ENCODE measurements around the gene PHF3.

Gene PHF3

GRCh38 chr6:63635588-63636517 lies at the start of gene PHF3:
PHF3 (plus strand) TSS chr6:63635802; CDS start chr6:63646552, 10,750 bp downstream.
- Histone ChIP-seq H3K4me3 (peak within 1 kb of the TSS; percentile 86), H3K27me3 (ENCODE audit: low read depth) (no peaks in the 10 kb centered on the region), H3K4me1 (peaks cover 22% of the 10 kb centered on the region), H3K36me3 (replicated peaks) (no peaks in the 10 kb centered on the region; the same call in 1 of the 2 replicates), H3K9me3 (no peaks in the 10 kb centered on the region)
- in situ Hi-C loops (cut with MboI; ENCODE audit: low sequenced_read_pairs) = no loop called here
- peak; percentile 85 to 92 for DNase-seq (ENCODE audit: low spot score in 2 of 2)

- Histone ChIP-seq H3K27me3 (ENCODE audit: low read depth) (no peaks in the 10 kb centered on the region), H3K9me3 (no peaks in the 10 kb centered on the region), H3K4me1 (peaks cover 13% of the 10 kb centered on the region), H3K36me3 (replicated peaks) (no peaks in the 10 kb centered on the region), H3K4me3 (no peak overlapping the region)
- in situ Hi-C loops (cut with MboI; ENCODE audit: low sequenced_read_pairs) = loop anchor here (10.0 kb wide), 1 partner anchor 55 kb away; no protein-coding TSS in a partner anchor
- peak; percentile 41 to 48 for DNase-seq (ENCODE audit: low spot score in 2 of 2)
These were observed 45.6 kb upstream of the PHF3 start for GRCh38 chr6:63589952-63590411.

GRCh38 chr6:63592886-63593285 lies 42.7 kb upstream of the PHF3 start:
- H3K27me3 ChIP-seq (ENCODE audit: low read depth) = no peaks in the 10 kb centered on the region
- no peaks in the 10 kb centered on the region for H3K9me3 ChIP-seq
- in situ Hi-C loops (cut with MboI; ENCODE audit: low sequenced_read_pairs) = loop anchor here (10.0 kb wide), 1 partner anchor 52 kb away; no protein-coding TSS in a partner anchor
- peaks cover 18% of the 10 kb centered on the region for H3K4me1 ChIP-seq
- no peaks in the 10 kb centered on the region for H3K36me3 ChIP-seq (replicated peaks)
- no peak overlapping the region for H3K4me3 ChIP-seq
- DNase-seq (ENCODE audit: low spot score in 2 of 2) = no peak

GRCh38 chr6:63597141-63598048 lies 38.2 kb upstream of the PHF3 start:
- in situ Hi-C loops (cut with MboI; ENCODE audit: low sequenced_read_pairs) = loop anchor here (10.0 kb wide), 1 partner anchor 47 kb away; no protein-coding TSS in a partner anchor
- DNase-seq (ENCODE audit: low spot score in 2 of 2) = no peak
- Histone ChIP-seq H3K4me3 (peak overlapping the region; percentile 31), H3K36me3 (replicated peaks) (no peaks in the 10 kb centered on the region), H3K9me3 (no peaks in the 10 kb centered on the region), H3K4me1 (peaks cover 7% of the 10 kb centered on the region), H3K27me3 (ENCODE audit: low read depth) (no peaks in the 10 kb centered on the region)

- in situ Hi-C loops (cut with MboI; ENCODE audit: low sequenced_read_pairs) = loop anchor here (10.0 kb wide), 1 partner anchor 46 kb away; no protein-coding TSS in a partner anchor
- H3K9me3 ChIP-seq = no peaks in the 10 kb centered on the region
- H3K4me1 ChIP-seq = peaks cover 7% of the 10 kb centered on the region
- peak overlapping the region; percentile 31 for H3K4me3 ChIP-seq
- H3K36me3 ChIP-seq (replicated peaks) = no peaks in the 10 kb centered on the region
- peak; percentile 75 to 82 for DNase-seq (ENCODE audit: low spot score in 2 of 2)
- H3K27me3 ChIP-seq (ENCODE audit: low read depth) = no peaks in the 10 kb centered on the region
These were observed 37.3 kb upstream of the PHF3 start for GRCh38 chr6:63598049-63599036.

GRCh38 chr6:63599243-63599642 lies 36.4 kb upstream of the PHF3 start:
- Histone ChIP-seq H3K9me3 (no peaks in the 10 kb centered on the region), H3K36me3 (replicated peaks) (no peaks in the 10 kb centered on the region), H3K4me3 (no peak overlapping the region), H3K4me1 (peaks cover 7% of the 10 kb centered on the region), H3K27me3 (ENCODE audit: low read depth) (no peaks in the 10 kb centered on the region)
- DNase-seq (ENCODE audit: low spot score in 2 of 2) = no peak
- in situ Hi-C loops (cut with MboI; ENCODE audit: low sequenced_read_pairs) = loop anchor here (10.0 kb wide), 1 partner anchor 46 kb away; no protein-coding TSS in a partner anchor

GRCh38 chr6:63600136-63600535 lies 35.5 kb upstream of the PHF3 start:
- no peak overlapping the region for H3K4me3 ChIP-seq
- in situ Hi-C loops (cut with MboI; ENCODE audit: low sequenced_read_pairs) = no loop called here
- no peaks in the 10 kb centered on the region for H3K36me3 ChIP-seq (replicated peaks)
- H3K4me1 ChIP-seq = peaks cover 7% of the 10 kb centered on the region
- H3K9me3 ChIP-seq = no peaks in the 10 kb centered on the region
- DNase-seq (ENCODE audit: low spot score in 2 of 2) = no peak
- no peaks in the 10 kb centered on the region for H3K27me3 ChIP-seq (ENCODE audit: low read depth)

- DNase-seq (ENCODE audit: low spot score in 2 of 2) = no peak
- H3K9me3 ChIP-seq = no peaks in the 10 kb centered on the region
- in situ Hi-C loops (cut with MboI; ENCODE audit: low sequenced_read_pairs) = no loop called here
These were observed 26.4 kb upstream of the PHF3 start for GRCh38 chr6:63609231-63609630.

GRCh38 chr6:63610944-63611343 lies 24.7 kb upstream of the PHF3 start:
- in situ Hi-C loops (cut with MboI; ENCODE audit: low sequenced_read_pairs) = no loop called here
- Histone ChIP-seq H3K4me1 (no peaks in the 10 kb centered on the region), H3K4me3 (no peak overlapping the region), H3K9me3 (no peaks in the 10 kb centered on the region), H3K27me3 (ENCODE audit: low read depth) (no peaks in the 10 kb centered on the region), H3K36me3 (replicated peaks) (no peaks in the 10 kb centered on the region)
- DNase-seq (ENCODE audit: low spot score in 2 of 2) = no peak

More at GRCh38 chr6:63609231-63609630, 26.4 kb upstream of the PHF3 start:
- H3K36me3 ChIP-seq (replicated peaks) = no peaks in the 10 kb centered on the region
- no peak overlapping the region for H3K4me3 ChIP-seq
- H3K27me3 ChIP-seq (ENCODE audit: low read depth) = no peaks in the 10 kb centered on the region
- H3K4me1 ChIP-seq = no peaks in the 10 kb centered on the region

GRCh38 chr6:63611560-63611959 lies 24.0 kb upstream of the PHF3 start:
- H3K4me1 ChIP-seq = no peaks in the 10 kb centered on the region
- no peaks in the 10 kb centered on the region for H3K36me3 ChIP-seq (replicated peaks)
- no peaks in the 10 kb centered on the region for H3K27me3 ChIP-seq (ENCODE audit: low read depth)
- H3K9me3 ChIP-seq = no peaks in the 10 kb centered on the region
- no peak for DNase-seq (ENCODE audit: low spot score in 2 of 2)
- in situ Hi-C loops (cut with MboI; ENCODE audit: low sequenced_read_pairs) = no loop called here
- H3K4me3 ChIP-seq = no peak overlapping the region

- in situ Hi-C loops (cut with MboI; ENCODE audit: low sequenced_read_pairs) = no loop called here
- no peak for DNase-seq (ENCODE audit: low spot score in 2 of 2)
- no peaks in the 10 kb centered on the region for H3K9me3 ChIP-seq
- no peaks in the 10 kb centered on the region for H3K36me3 ChIP-seq (replicated peaks)
- H3K27me3 ChIP-seq (ENCODE audit: low read depth) = no peaks in the 10 kb centered on the region
- peaks cover 3% of the 10 kb centered on the region; the same call in 1 of the 2 replicates for H3K4me1 ChIP-seq
- no peak overlapping the region for H3K4me3 ChIP-seq
These were observed 20.0 kb upstream of the PHF3 start for GRCh38 chr6:63615590-63615989.

GRCh38 chr6:63624091-63624490 lies 11.5 kb upstream of the PHF3 start:
- Histone ChIP-seq H3K9me3 (no peaks in the 10 kb centered on the region), H3K27me3 (ENCODE audit: low read depth) (0 out of 2 replicates have a peak, but pooled peaks cover 3% of the 10 kb centered on the region), H3K4me1 (peaks cover 3% of the 10 kb centered on the region; the same call in 1 of the 2 replicates), H3K36me3 (replicated peaks) (no peaks in the 10 kb centered on the region), H3K4me3 (no peak overlapping the region)
- in situ Hi-C loops (cut with MboI; ENCODE audit: low sequenced_read_pairs) = no loop called here
- no peak for DNase-seq (ENCODE audit: low spot score in 2 of 2)

Data from HAP-1 (cell line).